Measurements from ENCODE around the gene CORO6.

The CORO6 gene

GRCh38 chr17:29629839-29630238 is 7.1 kb upstream of the CORO6 start:
- no peak for DNase-seq

- no peak for DNase-seq
Observed at GRCh38 chr17:29628644-29629043, 5.9 kb upstream of the CORO6 start.

- no peak for DNase-seq
Observed at GRCh38 chr17:29627951-29628350, 5.2 kb upstream of the CORO6 start.

GRCh38 chr17:29625037-29625750 is 2.5 kb upstream of the CORO6 start:
- no peak for DNase-seq

- DNase-seq = no peak
Observed at GRCh38 chr17:29624586-29624985, 1.9 kb upstream of the CORO6 start.

GRCh38 chr17:29623283-29623647 is 553 bp upstream of the CORO6 start:
- DNase-seq = peak; percentile 62

GRCh38 chr17:29621751-29622194 is 939 bp downstream of the CORO6 start:
- no peak for DNase-seq

GRCh38 chr17:29620779-29621500 is 1.8 kb downstream of the CORO6 start:
- no peak for DNase-seq

GRCh38 chr17:29620271-29620670 is 2.4 kb downstream of the CORO6 start:
- DNase-seq = no peak

GRCh38 chr17:29619251-29619650 is 3.5 kb downstream of the CORO6 start:
- no peak for DNase-seq

- no peak for DNase-seq
Observed at GRCh38 chr17:29618272-29619065, 4.2 kb downstream of the CORO6 start.

GRCh38 chr17:29617481-29618271 is 5.0 kb downstream of the CORO6 start:
- peak; percentile 93 for DNase-seq

- DNase-seq = peak; percentile 96
Observed at GRCh38 chr17:29617125-29617480, 5.6 kb downstream of the CORO6 start.

- peak; percentile 73 for DNase-seq
Observed at GRCh38 chr17:29616300-29617048, 6.2 kb downstream of the CORO6 start.

- peak; percentile 93 for DNase-seq
Observed at GRCh38 chr17:29615492-29616299, 7.0 kb downstream of the CORO6 start.

- DNase-seq = no peak
Observed at GRCh38 chr17:29615048-29615385, 7.7 kb downstream of the CORO6 start.

GRCh38 chr17:29614349-29615047 is 8.2 kb downstream of the CORO6 start:
- DNase-seq = no peak

- no peak for DNase-seq
Observed at GRCh38 chr17:29613856-29614255, 8.9 kb downstream of the CORO6 start.

- peak; percentile 99 for DNase-seq
Observed at GRCh38 chr17:29613352-29613837, 9.3 kb downstream of the CORO6 start.
